Fibroblast of skin of right quadriceps (primary cell): ENCODE data around the gene PDE7B.

Source experiments
- DNase-seq: peaks from one replicate; pipeline ENCODE4 v3.0.0-alpha.2; 2013

PDE7B gene

DNA sequence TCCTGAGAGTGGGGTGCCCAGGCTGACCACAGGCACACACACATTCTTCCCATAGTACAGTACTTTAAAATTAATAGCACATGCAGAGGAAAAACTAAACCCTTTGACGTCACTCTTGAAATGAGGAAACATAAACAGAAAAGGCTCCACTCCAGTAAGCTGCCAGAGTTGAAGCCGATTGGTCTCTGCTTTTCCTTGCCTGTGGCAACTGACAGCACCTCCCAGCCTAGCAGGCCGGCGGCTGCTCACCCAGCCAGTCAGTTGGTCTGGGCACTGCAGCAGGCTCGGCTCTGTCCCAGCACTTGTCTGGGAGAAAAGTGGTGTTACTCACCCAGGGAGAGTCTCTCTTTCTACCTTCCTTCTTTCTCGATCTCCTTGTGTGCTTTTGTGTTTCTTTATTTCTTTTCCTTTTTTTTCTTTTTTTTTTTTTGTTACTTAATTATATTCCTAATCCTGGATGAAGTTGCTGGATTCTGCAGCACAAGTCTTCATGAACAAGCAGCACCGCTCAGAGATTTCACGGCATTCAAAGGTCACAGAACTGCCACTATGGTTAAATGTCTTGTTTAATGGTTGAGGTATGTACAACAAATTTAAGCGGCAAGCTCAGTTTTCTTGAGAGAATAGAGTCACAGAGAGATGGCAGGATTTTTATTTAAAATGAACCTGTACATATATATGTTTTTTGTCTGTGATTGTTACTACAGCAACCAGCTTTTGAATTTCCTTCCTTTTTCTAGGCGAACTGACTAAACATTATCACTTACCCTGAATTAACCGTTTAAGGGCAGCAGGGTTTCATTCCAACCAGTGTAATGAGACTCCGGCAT is at the start of gene PDE7B:
Gene PDE7B, plus strand, starts transcription at position 260 of the 830 bp plus-strand sequence.
- peak; percentile 99 for DNase-seq

DNA sequence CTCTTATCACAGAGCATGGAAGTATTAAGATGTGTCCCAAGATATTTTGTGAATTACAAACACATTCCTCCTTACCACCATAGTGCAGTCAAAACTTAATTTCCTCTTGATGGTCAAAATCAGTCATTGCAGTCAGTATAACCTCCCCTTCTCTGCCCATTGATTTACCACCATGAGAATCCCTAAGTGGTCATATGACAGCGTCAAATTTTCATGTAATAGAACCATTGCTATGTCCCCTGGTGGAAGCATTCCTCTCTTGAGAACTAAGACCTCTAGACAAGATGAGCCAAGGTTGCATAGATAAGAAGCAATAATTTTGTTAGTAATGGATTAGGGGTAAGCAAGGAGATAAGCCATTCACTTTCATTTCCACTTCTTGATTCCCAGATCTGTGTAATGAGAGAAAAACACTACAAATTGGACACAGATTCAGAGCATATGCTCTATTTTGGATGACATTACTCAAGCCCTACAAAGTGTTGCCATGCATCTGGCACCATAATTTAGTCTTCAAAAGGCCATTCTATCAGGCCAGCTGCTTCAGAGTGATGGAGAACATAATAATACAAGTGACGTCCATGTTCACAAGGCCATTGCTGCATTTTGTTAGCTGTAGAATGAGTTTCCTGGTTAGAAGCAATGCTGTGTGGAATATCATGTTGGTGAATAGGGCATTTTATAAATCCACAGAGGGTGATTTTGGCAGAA is 49.6 kb upstream of the PDE7B start:
- DNase-seq: no peak

DNA sequence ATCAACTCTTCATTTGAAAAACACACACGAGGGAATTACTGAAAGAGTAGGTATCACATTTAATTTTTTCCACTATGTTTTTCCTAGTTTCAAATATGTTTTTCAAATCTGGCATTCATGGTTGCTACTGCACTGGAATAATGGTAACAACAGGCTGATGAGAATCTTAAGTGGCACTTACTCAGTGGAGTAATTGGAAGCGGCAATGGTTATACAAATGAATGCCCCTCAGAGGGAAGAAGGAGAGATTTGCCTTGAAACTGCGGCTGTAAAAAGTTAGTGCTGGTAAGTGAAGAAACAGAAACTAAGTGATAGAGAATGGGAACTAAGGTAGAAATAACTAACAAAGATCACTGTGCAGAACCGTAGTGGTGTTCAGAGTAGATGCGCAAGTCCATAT is 41.0 kb upstream of the PDE7B start:
- no peak for DNase-seq

GRCh38 chr6:135811170-135811569 is 40.3 kb upstream of the PDE7B start:
- DNase-seq: no peak

GRCh38 chr6:135811644-135812526 is 39.6 kb upstream of the PDE7B start:
- peak; percentile 55 for DNase-seq

DNA sequence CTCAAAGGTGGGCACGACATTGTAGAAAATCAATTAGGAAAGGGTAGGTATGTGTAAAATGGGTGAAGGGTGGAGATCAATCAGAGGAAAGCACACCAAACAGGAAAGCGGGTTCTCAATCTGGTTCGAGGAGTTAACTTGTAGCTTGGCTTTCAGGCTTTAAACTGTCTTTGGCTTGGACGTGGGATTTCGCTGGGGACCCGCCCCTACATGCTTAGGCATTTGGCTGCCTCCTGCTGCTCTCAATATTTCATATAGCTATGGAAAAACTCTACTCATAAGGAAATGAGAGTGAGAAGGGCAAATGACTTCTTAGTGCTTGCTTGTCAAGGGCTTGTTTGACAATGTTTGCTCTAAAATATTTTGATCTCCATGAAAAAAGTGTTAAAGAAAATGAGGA is 38.1 kb upstream of the PDE7B start:
- DNase-seq: no peak

DNA sequence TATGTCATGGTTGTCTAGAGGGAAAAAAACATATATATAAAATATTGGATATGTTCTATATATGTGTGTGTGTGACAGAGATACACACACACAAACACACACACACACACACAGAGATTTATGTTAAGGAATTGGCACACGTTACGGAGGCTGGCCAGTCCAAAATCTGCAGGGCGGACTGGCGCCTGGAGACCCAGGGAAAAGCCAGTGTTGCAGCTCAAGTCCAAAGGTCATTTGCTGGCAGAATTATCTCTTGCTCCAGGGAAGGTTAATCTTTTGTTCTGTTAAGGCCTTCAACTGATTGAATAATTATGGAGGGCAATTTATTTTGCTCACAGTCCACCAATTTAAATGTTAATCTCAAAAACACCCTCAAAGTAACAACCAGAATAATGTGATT is 37.5 kb upstream of the PDE7B start:
- DNase-seq: no peak

DNA sequence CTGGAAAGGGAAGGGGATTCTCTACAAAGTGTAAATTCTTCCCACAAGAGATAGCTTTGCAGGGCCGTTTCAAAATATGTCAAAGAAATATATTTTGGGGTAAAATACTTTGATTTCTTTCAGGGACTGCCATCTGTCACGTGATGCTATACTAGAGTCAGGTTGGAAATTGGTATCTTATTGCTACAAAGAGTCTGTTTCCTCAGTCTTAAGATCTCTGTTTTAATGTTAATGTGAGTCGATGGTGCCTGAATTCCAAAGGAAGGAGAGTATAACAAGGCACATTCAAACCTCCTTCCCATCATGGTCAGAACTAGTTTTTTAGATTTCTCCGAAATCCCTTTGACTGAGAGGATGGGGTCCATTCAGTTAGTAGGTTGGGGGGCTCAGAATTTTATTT is 36.3 kb upstream of the PDE7B start:
- DNase-seq: no peak

GRCh38 chr6:135817035-135817434 is 34.5 kb upstream of the PDE7B start:
- no peak for DNase-seq

DNA sequence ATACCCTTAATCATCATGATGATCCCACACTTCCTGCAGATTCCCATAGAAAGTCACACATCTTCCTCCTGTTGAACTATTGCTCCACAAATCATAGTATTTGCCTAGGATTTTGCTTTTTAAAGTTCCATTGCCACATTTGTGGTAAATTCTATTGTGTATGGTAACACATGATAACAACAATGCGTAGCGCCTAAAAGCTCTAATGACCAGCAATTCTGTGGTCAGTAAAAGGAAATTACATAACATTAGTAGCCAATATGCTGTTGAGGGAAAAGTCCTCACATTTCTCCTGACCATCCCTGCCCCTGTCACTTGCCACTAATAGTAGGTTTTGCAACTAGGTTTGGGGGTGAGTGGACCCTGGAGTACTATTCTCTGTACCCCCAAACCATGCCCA is 31.8 kb upstream of the PDE7B start:
- no peak for DNase-seq

- DNase-seq: no peak
Observed at GRCh38 chr6:135820340-135820739, 31.2 kb upstream of the PDE7B start.

DNA sequence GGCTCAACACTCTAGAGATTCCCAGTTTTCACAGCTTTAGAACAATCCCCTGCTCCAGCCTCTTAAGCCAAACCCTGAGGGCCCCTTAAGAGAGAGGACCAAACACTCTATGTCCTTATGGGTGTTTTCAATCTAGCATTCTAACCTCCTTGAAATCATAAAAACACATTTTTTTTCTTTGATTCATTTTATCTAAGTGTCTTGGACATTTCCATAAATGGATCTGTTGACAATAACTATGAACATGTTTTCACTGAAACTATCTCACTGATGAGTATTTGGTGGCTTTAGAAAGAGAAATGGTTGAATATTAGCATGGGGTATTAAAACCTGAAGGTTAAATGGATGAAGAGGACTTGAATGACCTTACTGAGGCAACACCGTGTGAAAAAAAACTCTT is 27.6 kb upstream of the PDE7B start:
- no peak for DNase-seq

DNA sequence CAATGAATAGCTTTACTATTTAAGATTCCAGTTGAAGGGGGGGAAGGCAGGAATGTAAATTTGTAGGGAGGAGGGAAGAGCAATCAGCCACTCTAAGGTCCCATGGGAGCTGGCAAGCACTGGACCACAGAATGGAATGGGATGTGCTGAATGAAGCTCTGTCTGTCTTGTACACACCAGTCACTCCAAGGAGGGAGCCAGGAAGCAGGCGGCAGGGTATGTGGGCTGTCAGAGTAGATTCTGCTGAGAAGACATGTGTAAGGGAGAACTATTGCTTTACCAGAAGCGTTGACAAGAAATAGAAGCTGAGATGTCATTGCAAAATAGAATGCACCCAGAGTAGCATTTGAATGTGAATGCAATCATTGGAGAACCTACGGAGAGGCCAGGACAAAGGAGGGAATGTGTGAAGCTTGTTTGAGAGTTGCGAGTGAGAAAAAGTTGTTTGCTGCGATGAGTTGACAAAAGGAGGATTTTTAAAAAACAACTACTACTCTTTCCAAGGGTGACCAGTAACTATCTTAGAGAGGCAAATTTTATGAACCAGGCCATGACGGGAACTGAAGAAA is 25.2 kb upstream of the PDE7B start:
- no peak for DNase-seq

- peak; percentile 40 for DNase-seq
Observed at GRCh38 chr6:135828021-135828420, 23.5 kb upstream of the PDE7B start.

DNA sequence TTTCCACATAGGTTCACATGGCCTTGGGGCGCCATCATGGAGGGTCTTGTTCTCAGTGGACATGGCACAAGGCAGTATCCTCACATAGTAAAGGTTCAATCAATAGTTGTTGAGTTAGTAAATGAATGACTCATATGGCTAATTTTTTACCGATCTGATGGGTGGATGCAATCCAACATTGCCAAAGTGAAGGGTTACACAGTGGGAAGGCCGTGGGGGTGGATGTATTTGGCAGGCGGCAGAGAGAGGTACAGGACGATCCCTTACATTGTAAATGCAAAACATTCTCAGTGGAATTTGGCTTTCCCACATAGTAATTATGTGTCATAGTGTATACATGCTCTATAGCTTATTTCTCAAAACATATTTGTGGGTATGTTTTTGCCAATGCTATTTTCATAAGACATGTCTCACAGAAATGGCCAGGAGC is 21.0 kb upstream of the PDE7B start:
- peak; percentile 93 for DNase-seq

DNA sequence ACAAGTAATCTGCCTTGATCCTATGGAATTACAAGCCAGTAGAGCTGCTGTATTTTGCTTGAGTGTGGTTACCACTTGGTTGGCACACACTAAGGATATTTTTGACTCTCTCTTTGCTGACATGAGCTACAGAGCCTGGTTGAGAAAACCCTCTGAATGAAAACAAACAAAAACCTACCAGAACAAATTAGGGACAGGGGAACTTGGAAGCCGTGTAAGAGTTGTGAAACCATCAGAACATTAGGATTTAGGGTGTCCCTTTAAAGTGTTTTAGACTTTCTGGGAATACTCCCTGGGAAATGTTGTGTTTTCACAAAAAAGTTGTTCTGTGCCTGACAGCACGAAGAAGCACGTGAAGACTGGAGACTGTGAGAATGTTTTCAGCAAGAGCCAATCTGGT is 20.5 kb upstream of the PDE7B start:
- DNase-seq: no peak

GRCh38 chr6:135832166-135832565 is 19.3 kb upstream of the PDE7B start:
- DNase-seq: no peak

- no peak for DNase-seq
Observed at GRCh38 chr6:135833771-135834170, 17.7 kb upstream of the PDE7B start.

DNA sequence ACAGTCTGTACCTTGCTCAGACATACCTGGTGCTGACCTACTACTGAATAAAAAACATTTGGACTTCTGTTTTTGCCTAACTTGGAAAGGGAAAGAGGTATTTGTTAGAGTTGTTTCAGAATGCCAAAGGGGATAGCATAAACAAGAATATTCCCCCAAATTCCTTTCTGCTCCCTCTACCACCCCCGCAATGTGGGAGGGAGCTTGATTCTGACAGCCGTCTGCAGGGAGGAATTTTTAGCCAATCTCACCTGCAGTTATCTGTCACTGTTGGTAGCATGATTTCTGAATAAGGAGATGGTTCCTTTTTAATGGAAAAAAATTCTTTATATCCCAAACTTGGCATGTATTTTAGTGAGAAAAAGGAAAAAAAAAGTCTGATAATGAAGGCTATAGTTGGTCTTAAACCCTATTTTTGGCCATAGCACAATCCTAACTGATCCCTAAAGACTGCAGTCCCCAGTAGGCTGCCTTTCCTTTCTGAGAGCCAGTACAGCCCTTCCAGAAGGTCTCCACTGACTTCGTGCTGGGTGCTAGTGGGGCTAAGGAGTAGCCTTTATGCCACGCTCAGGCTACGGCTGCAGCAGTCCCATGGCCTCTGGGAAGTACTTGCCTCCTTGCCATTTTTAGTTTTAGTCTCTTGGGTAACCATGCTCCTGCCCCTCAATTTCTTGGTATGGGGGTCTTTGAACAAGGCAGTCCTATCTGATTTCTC is 13.6 kb upstream of the PDE7B start:
- no peak for DNase-seq

GRCh38 chr6:135839121-135839520 is 12.4 kb upstream of the PDE7B start:
- DNase-seq: no peak

DNA sequence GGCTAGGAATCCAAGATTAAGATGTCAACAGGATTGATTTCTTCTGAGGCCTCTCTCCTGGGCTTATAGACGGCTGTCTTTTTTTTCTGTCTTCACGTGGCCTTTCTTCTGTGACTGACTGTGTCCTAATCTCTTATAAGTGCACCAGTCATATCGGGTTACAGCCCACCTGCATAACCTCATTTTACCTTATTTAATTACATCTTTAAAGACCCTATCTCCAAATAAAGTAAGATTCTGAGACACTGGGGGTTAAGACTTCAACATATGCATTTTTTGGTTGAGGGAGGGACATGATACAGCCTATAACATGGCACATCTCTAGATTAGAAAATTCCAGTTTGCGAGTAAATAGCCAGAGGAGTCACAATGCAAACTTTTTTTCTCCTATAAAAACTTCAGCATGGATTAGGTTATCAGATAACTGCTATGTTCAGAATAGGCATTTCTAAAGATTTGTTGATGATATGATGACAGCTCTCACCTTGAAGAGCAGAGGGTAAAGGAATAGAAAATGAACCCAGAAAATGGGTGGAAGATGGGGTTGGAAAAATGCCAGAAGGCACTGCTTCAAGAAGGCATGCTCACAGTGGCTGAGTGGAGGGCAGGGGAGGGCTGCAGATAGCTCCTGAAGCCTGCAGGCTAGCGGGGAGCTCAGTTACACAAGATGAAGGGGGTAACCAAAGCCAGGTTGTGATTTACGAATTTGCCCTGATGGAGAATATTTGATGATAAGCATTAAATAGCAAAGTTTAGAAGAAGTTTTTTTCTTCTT is 8.7 kb upstream of the PDE7B start:
- DNase-seq: no peak

DNA sequence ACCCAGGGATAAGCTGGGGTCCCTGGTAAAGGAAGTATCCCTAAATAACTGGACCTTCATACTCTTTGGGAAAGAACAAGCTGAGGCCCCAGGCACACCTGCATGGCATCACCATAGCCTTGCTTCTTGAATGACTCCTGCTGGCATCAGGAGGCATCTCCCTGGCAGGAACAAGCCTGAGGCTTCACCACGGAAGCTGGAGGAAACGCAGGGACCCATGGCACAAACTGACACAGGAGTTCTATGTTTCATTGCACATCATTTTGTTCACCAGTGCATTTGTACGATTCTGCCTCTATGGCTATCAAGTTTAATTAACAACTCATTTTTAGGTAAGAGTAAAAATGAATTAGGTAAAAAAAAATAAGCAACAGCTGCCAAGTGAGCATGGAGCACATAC is 619 bp upstream of the PDE7B start:
- no peak for DNase-seq
